Measurements from ENCODE around the gene RNF128. TPM values are rescaled to one million over a fixed set of nuclear protein-coding genes. Genes with fewer than 3 reads are reported as not detected.

The RNF128 gene
- polyA plus RNA-seq, 1 of the 3 experiments (the other 2 are of a cell fraction) = not detected

- Histone ChIP-seq H3K9me2 (no peaks in the 10 kb centered on the region), H3K36me3 (replicated peaks in 1 of 2; ENCODE audit: control insufficient read depth in 1 of 2, insufficient read depth in 2 of 2, low read length in 1 of 2) (no peaks in the 10 kb centered on the region), H3K4me2 (no peak overlapping the region), H3K4me3 (ENCODE audit: low read depth in 2 of 2, low read length in 1 of 2) (no peak overlapping the region), H4K20me1 (ENCODE audit: insufficient read depth) (no peaks in the 10 kb centered on the region), H3F3A (replicated peaks; ENCODE audit: insufficient read depth) (no peaks in the 10 kb centered on the region), H2AFZ (ENCODE audit: low read depth) (no peak overlapping the region), H3K79me2 (ENCODE audit: insufficient read depth) (no peaks in the 10 kb centered on the region), H3K9ac (no peak overlapping the region), H3K27me3 (ENCODE audit: insufficient read depth) (0 out of 2 replicates have a peak, but pooled peaks cover 8% of the 10 kb centered on the region), H3K27ac (ENCODE audit: low read depth in 2 of 2, low read length in 1 of 2) (no peak overlapping the region), H3K9me3 (no peaks in the 10 kb centered on the region), H3K4me1 (ENCODE audit: control insufficient read depth in 1 of 2, insufficient read depth in 2 of 2, low read depth in 1 of 2, low read length in 1 of 2) (no peaks in the 10 kb centered on the region)
- ChIA-PET CTCF (interaction anchor here (1.0 kb wide), 1 partner anchor 9 kb away, joined by 3 read pairs; no protein-coding TSS in a partner anchor), POLR2A (no interaction called here)
- no peak for DNase-seq
- no peak for TF ChIP-seq MEF2A (IDR thresholded peaks at IDR 0.05; ENCODE audit: borderline replicate concordance, low read depth)
- TF ChIP-seq MXI1 (IDR thresholded peaks at IDR 0.05; ENCODE audit: low read depth, low read length) = no peak
- no peak for TF ChIP-seq TAF1 (IDR thresholded peaks at IDR 0.05; ENCODE audit: borderline replicate concordance, low read depth, low read length)
- TF ChIP-seq YY1 (IDR thresholded peaks at IDR 0.05; ENCODE audit: low read depth) = no peak
- TF ChIP-seq, protein P1, sequence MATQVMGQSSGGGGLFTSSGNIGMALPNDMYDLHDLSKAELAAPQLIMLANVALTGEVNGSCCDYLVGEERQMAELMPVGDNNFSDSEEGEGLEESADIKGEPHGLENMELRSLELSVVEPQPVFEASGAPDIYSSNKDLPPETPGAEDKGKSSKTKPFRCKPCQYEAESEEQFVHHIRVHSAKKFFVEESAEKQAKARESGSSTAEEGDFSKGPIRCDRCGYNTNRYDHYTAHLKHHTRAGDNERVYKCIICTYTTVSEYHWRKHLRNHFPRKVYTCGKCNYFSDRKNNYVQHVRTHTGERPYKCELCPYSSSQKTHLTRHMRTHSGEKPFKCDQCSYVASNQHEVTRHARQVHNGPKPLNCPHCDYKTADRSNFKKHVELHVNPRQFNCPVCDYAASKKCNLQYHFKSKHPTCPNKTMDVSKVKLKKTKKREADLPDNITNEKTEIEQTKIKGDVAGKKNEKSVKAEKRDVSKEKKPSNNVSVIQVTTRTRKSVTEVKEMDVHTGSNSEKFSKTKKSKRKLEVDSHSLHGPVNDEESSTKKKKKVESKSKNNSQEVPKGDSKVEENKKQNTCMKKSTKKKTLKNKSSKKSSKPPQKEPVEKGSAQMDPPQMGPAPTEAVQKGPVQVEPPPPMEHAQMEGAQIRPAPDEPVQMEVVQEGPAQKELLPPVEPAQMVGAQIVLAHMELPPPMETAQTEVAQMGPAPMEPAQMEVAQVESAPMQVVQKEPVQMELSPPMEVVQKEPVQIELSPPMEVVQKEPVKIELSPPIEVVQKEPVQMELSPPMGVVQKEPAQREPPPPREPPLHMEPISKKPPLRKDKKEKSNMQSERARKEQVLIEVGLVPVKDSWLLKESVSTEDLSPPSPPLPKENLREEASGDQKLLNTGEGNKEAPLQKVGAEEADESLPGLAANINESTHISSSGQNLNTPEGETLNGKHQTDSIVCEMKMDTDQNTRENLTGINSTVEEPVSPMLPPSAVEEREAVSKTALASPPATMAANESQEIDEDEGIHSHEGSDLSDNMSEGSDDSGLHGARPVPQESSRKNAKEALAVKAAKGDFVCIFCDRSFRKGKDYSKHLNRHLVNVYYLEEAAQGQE (IDR thresholded peaks at IDR 0.05; ENCODE audit: low read depth, low read length) = no peak
- no peak for TF ChIP-seq SMC3 (IDR thresholded peaks at IDR 0.05; ENCODE audit: low read depth, low read length)
- no peak for TF ChIP-seq RCOR1 (IDR thresholded peaks at IDR 0.05; ENCODE audit: low read length)
- no peak for TF ChIP-seq GATA2 (CRISPR knock-in tag; IDR thresholded peaks at IDR 0.05)
- TF ChIP-seq RXRA (IDR thresholded peaks at IDR 0.05; ENCODE audit: borderline replicate concordance, low read depth) = no peak
- WGBS (ENCODE audit: low lambda C conversion rate) = 0% methylated on average over 2 of the region's 2 CpGs
Observed at GRCh38 chrX:106742193-106742592, 15.7 kb downstream of the RNF128 start.

GRCh38 chrX:106742805-106743204, 16.3 kb downstream of the RNF128 start:
- H3K27ac ChIP-seq (ENCODE audit: low read depth in 2 of 2, low read length in 1 of 2) = no peak overlapping the region
- 0 out of 2 replicates have a peak, but pooled peaks cover 8% of the 10 kb centered on the region for H3K27me3 ChIP-seq (ENCODE audit: insufficient read depth)
- no peak for DNase-seq
- H3K79me2 ChIP-seq (ENCODE audit: insufficient read depth) = no peaks in the 10 kb centered on the region
- H3F3A ChIP-seq (replicated peaks; ENCODE audit: insufficient read depth) = no peaks in the 10 kb centered on the region
- ChIA-PET POLR2A (no interaction called here), CTCF (no interaction called here)
- H3K4me1 ChIP-seq (ENCODE audit: control insufficient read depth in 1 of 2, insufficient read depth in 2 of 2, low read depth in 1 of 2, low read length in 1 of 2) = no peaks in the 10 kb centered on the region
- H3K36me3 ChIP-seq (replicated peaks in 1 of 2; ENCODE audit: control insufficient read depth in 1 of 2, insufficient read depth in 2 of 2, low read length in 1 of 2) = no peaks in the 10 kb centered on the region
- H3K9me2 ChIP-seq = no peaks in the 10 kb centered on the region
- no peak overlapping the region for H3K4me3 ChIP-seq (ENCODE audit: low read depth in 2 of 2, low read length in 1 of 2)
- no peak overlapping the region for H3K4me2 ChIP-seq
- TF ChIP-seq ZBTB33 (IDR thresholded peaks at IDR 0.05; ENCODE audit: borderline replicate concordance, low read depth) (no peak), USF1 (IDR thresholded peaks at IDR 0.05; ENCODE audit: borderline replicate concordance, low read depth) (no peak), MXI1 (IDR thresholded peaks at IDR 0.05; ENCODE audit: low read depth, low read length) (no peak), RXRA (IDR thresholded peaks at IDR 0.05; ENCODE audit: borderline replicate concordance, low read depth) (no peak), RAD21 (IDR thresholded peaks at IDR 0.05; ENCODE audit: low read length) (no peak), NRF1 (IDR thresholded peaks at IDR 0.05; ENCODE audit: low read depth, low read length) (no peak), NFIC (IDR thresholded peaks at IDR 0.05; ENCODE audit: borderline replicate concordance) (no peak), JUND (IDR thresholded peaks at IDR 0.05) (no peak), EZH2phosphoT487 (IDR thresholded peaks at IDR 0.05; ENCODE audit: borderline replicate concordance, low read depth) (no peak), SIN3A (IDR thresholded peaks at IDR 0.05; ENCODE audit: borderline replicate concordance, low read depth, low read length) (no peak), PBX3 (IDR thresholded peaks at IDR 0.05) (no peak)
- TF ChIP-seq, protein P2, sequence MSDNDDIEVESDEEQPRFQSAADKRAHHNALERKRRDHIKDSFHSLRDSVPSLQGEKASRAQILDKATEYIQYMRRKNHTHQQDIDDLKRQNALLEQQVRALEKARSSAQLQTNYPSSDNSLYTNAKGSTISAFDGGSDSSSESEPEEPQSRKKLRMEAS (IDR thresholded peaks at IDR 0.05; ENCODE audit: low read depth) = no peak
- no peaks in the 10 kb centered on the region for H4K20me1 ChIP-seq (ENCODE audit: insufficient read depth)
- H3K9me3 ChIP-seq = no peaks in the 10 kb centered on the region
- no peak overlapping the region for H2AFZ ChIP-seq (ENCODE audit: low read depth)
- H3K9ac ChIP-seq = no peak overlapping the region
